GM13976 (cell line): ENCODE data around the gene CHRM5.

Experiments used
- DNase-seq: peaks from one replicate; pipeline ENCODE4 v3.0.0; 2012; ENCODE audit warnings: low spot score
- CTCF ChIP-seq: IDR thresholded peaks from 2 replicates; pipeline ENCODE4 v1.5.1; 2012; ENCODE audit warnings: borderline replicate concordance, mild to moderate bottlenecking; ENCODE audit not compliant: insufficient read depth; ENCODE audit errors: extremely low read depth, missing control alignments, control extremely low read depth
- in situ Hi-C: fragments of 300-500 bp; cut with MboI; formaldehyde crosslinking; loops from one replicate; pipeline ENCODE4 v1.12.0; 2022; ENCODE audit warnings: low sequenced_read_pairs, mixed read lengths, inconsistent platforms; ENCODE audit not compliant: unreplicated experiment

CHRM5 gene

GRCh38 chr15:34001536-34001935, 33.2 kb downstream of the CHRM5 start:
- no peak for TF ChIP-seq CTCF
- no peak for DNase-seq
- in situ Hi-C loops = no loop called here

- in situ Hi-C loops = no loop called here
- DNase-seq = no peak
- no peak for TF ChIP-seq CTCF
Observed at GRCh38 chr15:34006381-34006780, 38.1 kb downstream of the CHRM5 start.

GRCh38 chr15:34009656-34010055, 41.4 kb downstream of the CHRM5 start:
- DNase-seq = no peak
- in situ Hi-C loops = no loop called here
- TF ChIP-seq CTCF = no peak

- in situ Hi-C loops = no loop called here
- TF ChIP-seq CTCF = no peak
- DNase-seq = no peak
Observed at GRCh38 chr15:34010921-34011320, 42.6 kb downstream of the CHRM5 start.

- no peak for TF ChIP-seq CTCF
- in situ Hi-C loops = no loop called here
- DNase-seq = no peak
Observed at GRCh38 chr15:34011481-34011880, 43.2 kb downstream of the CHRM5 start.

GRCh38 chr15:34012461-34013028, 44.2 kb downstream of the CHRM5 start:
- DNase-seq = no peak
- in situ Hi-C loops = no loop called here
- TF ChIP-seq CTCF = no peak

- in situ Hi-C loops = no loop called here
- no peak for TF ChIP-seq CTCF
- no peak for DNase-seq
Observed at GRCh38 chr15:34013746-34014145, 45.4 kb downstream of the CHRM5 start.
